Neural cell (in vitro differentiated cells): Measurements from ENCODE around the gene ASXL1. TPM values are rescaled to one million over a fixed set of nuclear protein-coding genes. Genes with fewer than 3 reads are reported as not detected.

Source experiments
- H2AFZ ChIP-seq: fragments of 200-600, 300-800 bp; sonication (generic), shearing (Covaris generic); 2 replicates; pipeline ENCODE4 v1.6.0; 2014; ENCODE audit warnings: low read depth, mild to moderate bottlenecking, antibody characterized with exemption, low read length, moderate library complexity
- H3F3A ChIP-seq: fragments of 200-600 bp; shearing (Covaris generic); 2 replicates; pipeline ENCODE4 v1.6.1; 2016; ENCODE audit warnings: mild to moderate bottlenecking, moderate library complexity, mixed read lengths, antibody characterized with exemption, low read length; ENCODE audit not compliant: insufficient read depth, poor library complexity, severe bottlenecking
- H3K27ac ChIP-seq: fragments of 200-600, 300-800 bp; sonication (generic), shearing (Covaris generic); 2 replicates; pipeline ENCODE4 v1.5.1; 2014; ENCODE audit warnings: mild to moderate bottlenecking, low read length, moderate library complexity
- H3K27me3 ChIP-seq: fragments of 300-800, 200-600 bp; sonication (generic), shearing (Covaris generic); 2 replicates; pipeline ENCODE4 v1.6.0; 2014; ENCODE audit warnings: mild to moderate bottlenecking, low read depth, low read length, moderate library complexity; ENCODE audit not compliant: insufficient read depth
- H3K36me3 ChIP-seq: fragments of 300-800, 200-600 bp; sonication (generic), shearing (Covaris generic); 2 replicates; pipeline ENCODE4 v1.5.1; 2014; ENCODE audit warnings: mild to moderate bottlenecking, antibody characterized with exemption, low read length, moderate library complexity; ENCODE audit not compliant: insufficient read depth
- H3K4me2 ChIP-seq: fragments of 300-800, 200-600 bp; sonication (generic), shearing (Covaris generic); 2 replicates; pipeline ENCODE4 v1.6.0; 2014; ENCODE audit warnings: mild to moderate bottlenecking, low read length
- H3K4me3 ChIP-seq: fragments of 300-800, 200-600 bp; sonication (generic), shearing (Covaris generic); 2 replicates; pipeline ENCODE4 v1.5.1; 2014; ENCODE audit warnings: mild to moderate bottlenecking, low read length, moderate library complexity
- H3K79me2 ChIP-seq: fragments of 200-600 bp; shearing (Covaris generic); replicated peaks from 2 replicates; pipeline ENCODE4 v1.6.0; 2014; ENCODE audit warnings: mild to moderate bottlenecking, low read length, moderate library complexity; ENCODE audit not compliant: insufficient read depth
- H3K9ac ChIP-seq: fragments of 300-800, 200-600 bp; sonication (generic), shearing (Covaris generic); 2 replicates; pipeline ENCODE4 v1.6.1; 2016; ENCODE audit warnings: mild to moderate bottlenecking, low read length, mixed read lengths
- H3K9me2 ChIP-seq: fragments of 200-600 bp; shearing (Covaris generic); 2 replicates; pipeline ENCODE4 v1.6.1; 2016; ENCODE audit warnings: mild to moderate bottlenecking, low read length, mixed read lengths; ENCODE audit not compliant: insufficient read depth
- H3K9me3 ChIP-seq: fragments of 200-600, 300-800 bp; sonication (generic), shearing (Covaris generic); 2 replicates; pipeline ENCODE4 v1.6.1; 2016; ENCODE audit warnings: mild to moderate bottlenecking, mixed run types, low read length, moderate library complexity, mixed read lengths
- H4K20me1 ChIP-seq: fragments of 200-600 bp; shearing (Covaris generic); 2 replicates; pipeline ENCODE4 v1.6.1; 2016; ENCODE audit warnings: mild to moderate bottlenecking, mixed run types; ENCODE audit not compliant: insufficient read depth
- CTCF ChIP-seq: fragments of 450-650 bp; IDR thresholded peaks from 2 replicates; pipeline ENCODE4 v1.5.1; 2014; ENCODE audit warnings: antibody characterized with exemption, mild to moderate bottlenecking, moderate library complexity; ENCODE audit not compliant: poor library complexity, severe bottlenecking
- EP300 ChIP-seq: fragments of 450-650 bp; conservative IDR thresholded peaks from 2 replicates; pipeline ENCODE4 v1.6.1; 2014; ENCODE audit warnings: antibody characterized with exemption, mild to moderate bottlenecking, moderate library complexity; ENCODE audit not compliant: poor library complexity, severe bottlenecking
- EZH2 ChIP-seq: fragments of 200-600, 300-800 bp; shearing (Covaris generic), sonication (generic); IDR thresholded peaks from 2 replicates; pipeline ENCODE4 v1.6.1; 2014; ENCODE audit warnings: antibody characterized with exemption, low read length, borderline replicate concordance, mild to moderate bottlenecking; ENCODE audit not compliant: insufficient read depth, poor library complexity, severe bottlenecking
- MXI1 ChIP-seq: fragments of 450-650 bp; conservative IDR thresholded peaks from 2 replicates; pipeline ENCODE4 v1.6.1; 2014; ENCODE audit warnings: antibody characterized with exemption, mild to moderate bottlenecking; ENCODE audit not compliant: poor library complexity, severe bottlenecking
- POLR2AphosphoS5 ChIP-seq: IDR thresholded peaks from 2 replicates; pipeline ENCODE4 v1.6.1; 2012
- RAD21 ChIP-seq: fragments of 450-650 bp; conservative IDR thresholded peaks from 2 replicates; pipeline ENCODE4 v1.6.1; 2014; ENCODE audit warnings: antibody characterized with exemption, mild to moderate bottlenecking, moderate library complexity
- REST ChIP-seq: IDR thresholded peaks from 2 replicates; pipeline ENCODE4 v1.6.1; 2012; ENCODE audit warnings: borderline replicate concordance
- SMC3 ChIP-seq: fragments of 450-650 bp; conservative IDR thresholded peaks from 2 replicates; pipeline ENCODE4 v1.6.1; 2014; ENCODE audit warnings: antibody characterized with exemption, mild to moderate bottlenecking, moderate library complexity; ENCODE audit not compliant: poor library complexity
- TAF1 ChIP-seq: IDR thresholded peaks from 2 replicates; pipeline ENCODE4 v1.6.1; 2012; ENCODE audit warnings: low read depth
- polyA plus RNA-seq: library from polyadenylated mRNA; depleted of rRNA; stranded (reverse); fragments of >200 nt; gene quantifications from 2 replicates; pipeline ENCODE4 v1.2.3, GENCODE V29; 2014

Gene ASXL1
- polyA plus RNA-seq, 1 donor from 2014 or later = 45.9 TPM

DNA sequence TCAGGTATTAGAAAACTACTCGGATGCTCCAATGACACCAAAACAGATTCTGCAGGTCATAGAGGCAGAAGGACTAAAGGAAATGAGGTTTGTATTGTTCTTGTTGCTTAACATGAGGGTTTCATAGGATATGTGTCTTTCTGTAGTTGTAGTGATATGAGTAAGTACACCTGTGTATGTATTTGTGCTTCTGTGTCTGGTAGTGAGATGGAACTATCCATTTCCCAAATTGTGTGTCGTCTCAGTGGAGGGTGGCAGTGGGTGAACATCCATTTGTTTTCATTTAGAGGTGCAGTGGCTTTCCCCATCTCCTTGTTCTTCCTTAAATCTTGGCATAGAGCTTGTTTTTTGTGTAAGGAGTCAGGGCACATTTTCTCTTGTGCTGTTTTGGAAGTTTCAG, 8.2 kb downstream of the ASXL1 start:
- Histone ChIP-seq H3K9me2 (no peaks in the 10 kb centered on the region), H3K27ac (no peak overlapping the region), H4K20me1 (no peaks in the 10 kb centered on the region), H3K36me3 (no peaks in the 10 kb centered on the region), H3K27me3 (no peaks in the 10 kb centered on the region), H3K79me2 (peaks cover 65% of the 10 kb centered on the region), H2AFZ (no peak overlapping the region), H3F3A (no peaks in the 10 kb centered on the region), H3K9me3 (no peaks in the 10 kb centered on the region), H3K4me3 (no peak overlapping the region), H3K9ac (no peak overlapping the region), H3K4me2 (no peak overlapping the region)
- TF ChIP-seq CTCF (no peak), REST (no peak), EZH2 (no peak), POLR2AphosphoS5 (no peak), RAD21 (no peak), MXI1 (no peak)

DNA sequence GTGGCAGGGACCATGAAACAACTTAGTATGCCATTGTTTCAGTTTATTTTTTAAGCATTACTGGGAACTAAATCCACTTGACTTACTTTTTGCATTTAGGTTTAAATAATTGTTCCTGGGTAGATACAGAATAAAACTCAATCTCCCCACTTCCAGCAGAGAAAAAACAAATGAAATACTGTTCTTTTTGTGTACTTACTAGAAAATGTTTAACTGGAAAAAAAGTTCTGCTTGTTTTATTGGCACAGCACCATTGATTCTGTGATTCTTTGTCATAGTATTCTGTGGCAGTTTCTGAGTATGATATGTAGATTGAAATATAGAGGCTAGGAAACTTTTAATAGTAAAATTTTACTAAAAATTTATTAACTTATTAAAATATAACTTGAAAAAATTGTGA, 10.2 kb downstream of the ASXL1 start:
- no peak overlapping the region for H2AFZ ChIP-seq
- no peak overlapping the region for H3K9ac ChIP-seq
- H3K4me3 ChIP-seq = no peak overlapping the region
- no peaks in the 10 kb centered on the region for H3K9me3 ChIP-seq
- no peak for TF ChIP-seq POLR2AphosphoS5
- no peak for TF ChIP-seq EZH2
- TF ChIP-seq RAD21 = no peak
- no peak for TF ChIP-seq TAF1
- TF ChIP-seq REST = no peak
- no peak for TF ChIP-seq CTCF
- TF ChIP-seq EP300 = no peak
- TF ChIP-seq SMC3 = no peak
- no peak for TF ChIP-seq MXI1
- no peaks in the 10 kb centered on the region for H3K36me3 ChIP-seq
- no peaks in the 10 kb centered on the region for H3F3A ChIP-seq
- H3K79me2 ChIP-seq = peaks cover 48% of the 10 kb centered on the region
- no peaks in the 10 kb centered on the region for H3K9me2 ChIP-seq
- no peak overlapping the region for H3K27ac ChIP-seq
- H4K20me1 ChIP-seq = no peaks in the 10 kb centered on the region
- H3K4me2 ChIP-seq = no peak overlapping the region
- H3K27me3 ChIP-seq = no peaks in the 10 kb centered on the region
